A549 (cell line): Measurements from ENCODE around the gene MRPS15.

Experiments used
- BHLHE40 ChIP-seq: IDR thresholded peaks from 2 replicates; pipeline ENCODE4 v1.6.1; 2012; ENCODE audit warnings: low read depth, low read length, inconsistent platforms
- CEBPB ChIP-seq, 2 experiments: fragments of >200 bp in 1 of 2; sonication (Bioruptor Twin) in 1 of 2; formaldehyde crosslinking in 1 of 2; IDR thresholded peaks; 2 replicates each; pipeline ENCODE4 v1.6.1; 2012 to 2016
- CTCF ChIP-seq: fragments of >200 bp; sonication (Bioruptor Twin); formaldehyde crosslinking; IDR thresholded peaks from 3 replicates; pipeline ENCODE4 v1.5.1; 2016
- EHMT2 ChIP-seq: fragments of 200-600 bp; sonication (generic); IDR thresholded peaks from 2 replicates; pipeline ENCODE4 v1.6.1; 2016; ENCODE audit warnings: antibody characterized with exemption, low read depth, mild to moderate bottlenecking, moderate library complexity
- EP300 ChIP-seq, 2 experiments: fragments of >200 bp; sonication (Bioruptor Twin); formaldehyde crosslinking; IDR thresholded peaks; 2 replicates in 1 of 2; 3 replicates in 1 of 2; pipeline ENCODE4 v1.6.1; 2016 to 2017
- ESRRA ChIP-seq: fragments of 150-350 bp; IDR thresholded peaks from 2 replicates; pipeline ENCODE4 v1.6.1; 2014; ENCODE audit warnings: mild to moderate bottlenecking, low read length, borderline replicate concordance
- FOSL2 ChIP-seq, 2 experiments: fragments of 450-650 bp in 1 of 2; fragments of >200 bp in 1 of 2; sonication (Bioruptor Twin) in 1 of 2; formaldehyde crosslinking; IDR thresholded peaks; 2 replicates each; pipeline versions ENCODE4 v1.5.0 to v1.6.1; 2016 to 2020; ENCODE audit warnings: mild to moderate bottlenecking in 1 of 2, moderate library complexity in 1 of 2
- HDAC2 ChIP-seq: fragments of 200-600 bp; sonication (generic); IDR thresholded peaks from 2 replicates; pipeline ENCODE4 v1.6.1; 2016
- POLR2A ChIP-seq: IDR thresholded peaks from 2 replicates; pipeline ENCODE4 v1.6.1; 2012; ENCODE audit warnings: mild to moderate bottlenecking, low read length
- USF2 ChIP-seq: fragments of 450-650 bp; IDR thresholded peaks from 2 replicates; pipeline ENCODE4 v1.6.1; 2014; ENCODE audit warnings: antibody characterized with exemption
- ZSCAN20 ChIP-seq: fragments of 250-450 bp; sonication (Bioruptor Pico); IDR thresholded peaks from 2 replicates; pipeline ENCODE4 v1.8.0; 2022; ENCODE audit warnings: mild to moderate bottlenecking, moderate library complexity
- TF ChIP-seq, protein P1 (sequence below): fragments of 200-600 bp; sonication (generic); IDR thresholded peaks from 2 replicates; pipeline ENCODE4 v1.6.1; 2016; ENCODE audit warnings: antibody characterized with exemption, mild to moderate bottlenecking, moderate library complexity
- TF ChIP-seq, protein P2 (sequence below): fragments of 150-350 bp; IDR thresholded peaks from 2 replicates; pipeline ENCODE4 v1.6.1; 2014; ENCODE audit warnings: low read depth, mild to moderate bottlenecking, low read length

GRCh38 chr1:36453600-36454388 lies 10.4 kb downstream of the MRPS15 start:
- TF ChIP-seq EP300 (IDR thresholded peaks at IDR 0.05): no peak
- no peak for TF ChIP-seq CTCF
- TF ChIP-seq, protein P1, sequence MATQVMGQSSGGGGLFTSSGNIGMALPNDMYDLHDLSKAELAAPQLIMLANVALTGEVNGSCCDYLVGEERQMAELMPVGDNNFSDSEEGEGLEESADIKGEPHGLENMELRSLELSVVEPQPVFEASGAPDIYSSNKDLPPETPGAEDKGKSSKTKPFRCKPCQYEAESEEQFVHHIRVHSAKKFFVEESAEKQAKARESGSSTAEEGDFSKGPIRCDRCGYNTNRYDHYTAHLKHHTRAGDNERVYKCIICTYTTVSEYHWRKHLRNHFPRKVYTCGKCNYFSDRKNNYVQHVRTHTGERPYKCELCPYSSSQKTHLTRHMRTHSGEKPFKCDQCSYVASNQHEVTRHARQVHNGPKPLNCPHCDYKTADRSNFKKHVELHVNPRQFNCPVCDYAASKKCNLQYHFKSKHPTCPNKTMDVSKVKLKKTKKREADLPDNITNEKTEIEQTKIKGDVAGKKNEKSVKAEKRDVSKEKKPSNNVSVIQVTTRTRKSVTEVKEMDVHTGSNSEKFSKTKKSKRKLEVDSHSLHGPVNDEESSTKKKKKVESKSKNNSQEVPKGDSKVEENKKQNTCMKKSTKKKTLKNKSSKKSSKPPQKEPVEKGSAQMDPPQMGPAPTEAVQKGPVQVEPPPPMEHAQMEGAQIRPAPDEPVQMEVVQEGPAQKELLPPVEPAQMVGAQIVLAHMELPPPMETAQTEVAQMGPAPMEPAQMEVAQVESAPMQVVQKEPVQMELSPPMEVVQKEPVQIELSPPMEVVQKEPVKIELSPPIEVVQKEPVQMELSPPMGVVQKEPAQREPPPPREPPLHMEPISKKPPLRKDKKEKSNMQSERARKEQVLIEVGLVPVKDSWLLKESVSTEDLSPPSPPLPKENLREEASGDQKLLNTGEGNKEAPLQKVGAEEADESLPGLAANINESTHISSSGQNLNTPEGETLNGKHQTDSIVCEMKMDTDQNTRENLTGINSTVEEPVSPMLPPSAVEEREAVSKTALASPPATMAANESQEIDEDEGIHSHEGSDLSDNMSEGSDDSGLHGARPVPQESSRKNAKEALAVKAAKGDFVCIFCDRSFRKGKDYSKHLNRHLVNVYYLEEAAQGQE: no peak
- no peak for TF ChIP-seq ZSCAN20 (CRISPR knock-in tag)
- no peak for TF ChIP-seq BHLHE40
- TF ChIP-seq, protein P2, sequence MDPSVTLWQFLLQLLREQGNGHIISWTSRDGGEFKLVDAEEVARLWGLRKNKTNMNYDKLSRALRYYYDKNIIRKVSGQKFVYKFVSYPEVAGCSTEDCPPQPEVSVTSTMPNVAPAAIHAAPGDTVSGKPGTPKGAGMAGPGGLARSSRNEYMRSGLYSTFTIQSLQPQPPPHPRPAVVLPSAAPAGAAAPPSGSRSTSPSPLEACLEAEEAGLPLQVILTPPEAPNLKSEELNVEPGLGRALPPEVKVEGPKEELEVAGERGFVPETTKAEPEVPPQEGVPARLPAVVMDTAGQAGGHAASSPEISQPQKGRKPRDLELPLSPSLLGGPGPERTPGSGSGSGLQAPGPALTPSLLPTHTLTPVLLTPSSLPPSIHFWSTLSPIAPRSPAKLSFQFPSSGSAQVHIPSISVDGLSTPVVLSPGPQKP: no peak
- no peak for TF ChIP-seq ESRRA
- no peak for TF ChIP-seq USF2
- no peak for TF ChIP-seq FOSL2 (IDR thresholded peaks at IDR 0.05)
- TF ChIP-seq FOSL2 (CRISPR knock-in tag; IDR thresholded peaks at IDR 0.05): no peak
- no peak for TF ChIP-seq CEBPB (IDR thresholded peaks at IDR 0.05)
- TF ChIP-seq POLR2A: no peak
- no peak for TF ChIP-seq HDAC2
- TF ChIP-seq EHMT2: no peak
